Kidney epithelial cell (primary cell): ENCODE measurements around the gene CDK11B. TPM values are rescaled to one million over a fixed set of nuclear protein-coding genes. Genes with fewer than 3 reads are reported as not detected.

Experiments used
- DNase-seq: peaks from one replicate; pipeline ENCODE4 v3.0.0-alpha.2; 2010; ENCODE audit warnings: low read depth
- H3K27me3 ChIP-seq: 2 replicates; pipeline ENCODE4 v1.6.0; 2011; ENCODE audit warnings: low read length; ENCODE audit not compliant: control insufficient read depth, insufficient read depth
- H3K36me3 ChIP-seq: 2 replicates; pipeline ENCODE4 v1.5.1; 2011; ENCODE audit warnings: low read length; ENCODE audit not compliant: control insufficient read depth, insufficient read depth
- H3K4me3 ChIP-seq: 2 replicates; pipeline ENCODE4 v1.5.1; 2011; ENCODE audit warnings: low read depth, mild to moderate bottlenecking, control low read depth, low read length
- total RNA-seq: library from RNA; depleted of rRNA; stranded (reverse); fragments of >200 nt; gene quantifications from 2 replicates; pipeline ENCODE4 v1.2.3, GENCODE V29; 2015
- TF ChIP-seq, protein P1 (sequence below): IDR thresholded peaks from 2 replicates; pipeline ENCODE4 v1.5.1; 2011; ENCODE audit warnings: mild to moderate bottlenecking, moderate library complexity, low read length, control low read depth, inconsistent platforms; ENCODE audit not compliant: insufficient read depth, poor library complexity, severe bottlenecking

CDK11B gene
- total RNA-seq, 1 donor from 2014 or later: 27.0 TPM

DNA sequence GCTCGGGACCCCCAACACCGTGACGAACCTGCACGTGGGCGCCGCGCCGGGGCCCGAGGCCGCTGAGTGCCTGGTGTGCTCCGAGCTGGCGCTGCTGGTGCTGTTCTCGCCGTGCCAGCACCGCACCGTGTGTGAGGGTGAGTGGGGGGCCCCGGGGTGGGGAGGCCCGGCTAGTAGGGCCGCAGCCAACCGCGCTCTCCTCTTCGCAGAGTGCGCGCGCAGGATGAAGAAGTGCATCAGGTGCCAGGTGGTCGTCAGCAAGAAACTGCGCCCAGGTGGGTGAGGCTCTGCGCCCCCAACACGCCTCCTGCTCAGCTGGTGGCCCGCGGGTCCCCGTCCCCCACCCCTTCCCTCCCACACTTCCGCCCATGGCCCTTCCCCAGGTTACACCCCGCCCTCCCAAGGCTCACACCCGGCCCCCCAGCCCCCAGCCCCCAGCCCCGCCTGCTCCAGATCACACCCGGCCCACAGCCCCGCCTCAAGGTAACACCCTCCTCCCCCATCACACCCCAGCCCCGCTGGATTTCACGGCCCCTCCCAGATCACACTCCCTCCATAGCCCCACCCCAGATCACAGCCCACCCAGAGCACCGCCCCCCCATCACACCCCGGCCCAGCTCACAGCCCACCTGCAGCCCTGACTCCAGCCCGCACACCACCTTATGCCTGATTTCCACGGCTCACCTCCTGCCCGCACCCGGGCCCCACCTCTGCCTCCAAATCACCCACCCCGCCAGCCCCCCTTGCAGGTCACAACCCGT is 29.2 kb downstream of the CDK11B start:
- TF ChIP-seq, protein P1, sequence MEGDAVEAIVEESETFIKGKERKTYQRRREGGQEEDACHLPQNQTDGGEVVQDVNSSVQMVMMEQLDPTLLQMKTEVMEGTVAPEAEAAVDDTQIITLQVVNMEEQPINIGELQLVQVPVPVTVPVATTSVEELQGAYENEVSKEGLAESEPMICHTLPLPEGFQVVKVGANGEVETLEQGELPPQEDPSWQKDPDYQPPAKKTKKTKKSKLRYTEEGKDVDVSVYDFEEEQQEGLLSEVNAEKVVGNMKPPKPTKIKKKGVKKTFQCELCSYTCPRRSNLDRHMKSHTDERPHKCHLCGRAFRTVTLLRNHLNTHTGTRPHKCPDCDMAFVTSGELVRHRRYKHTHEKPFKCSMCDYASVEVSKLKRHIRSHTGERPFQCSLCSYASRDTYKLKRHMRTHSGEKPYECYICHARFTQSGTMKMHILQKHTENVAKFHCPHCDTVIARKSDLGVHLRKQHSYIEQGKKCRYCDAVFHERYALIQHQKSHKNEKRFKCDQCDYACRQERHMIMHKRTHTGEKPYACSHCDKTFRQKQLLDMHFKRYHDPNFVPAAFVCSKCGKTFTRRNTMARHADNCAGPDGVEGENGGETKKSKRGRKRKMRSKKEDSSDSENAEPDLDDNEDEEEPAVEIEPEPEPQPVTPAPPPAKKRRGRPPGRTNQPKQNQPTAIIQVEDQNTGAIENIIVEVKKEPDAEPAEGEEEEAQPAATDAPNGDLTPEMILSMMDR: no peak
- no peaks in the 10 kb centered on the region for H3K36me3 ChIP-seq
- DNase-seq: no peak
- H3K4me3 ChIP-seq: no peak overlapping the region
- H3K27me3 ChIP-seq: peaks cover 28% of the 10 kb centered on the region

DNA sequence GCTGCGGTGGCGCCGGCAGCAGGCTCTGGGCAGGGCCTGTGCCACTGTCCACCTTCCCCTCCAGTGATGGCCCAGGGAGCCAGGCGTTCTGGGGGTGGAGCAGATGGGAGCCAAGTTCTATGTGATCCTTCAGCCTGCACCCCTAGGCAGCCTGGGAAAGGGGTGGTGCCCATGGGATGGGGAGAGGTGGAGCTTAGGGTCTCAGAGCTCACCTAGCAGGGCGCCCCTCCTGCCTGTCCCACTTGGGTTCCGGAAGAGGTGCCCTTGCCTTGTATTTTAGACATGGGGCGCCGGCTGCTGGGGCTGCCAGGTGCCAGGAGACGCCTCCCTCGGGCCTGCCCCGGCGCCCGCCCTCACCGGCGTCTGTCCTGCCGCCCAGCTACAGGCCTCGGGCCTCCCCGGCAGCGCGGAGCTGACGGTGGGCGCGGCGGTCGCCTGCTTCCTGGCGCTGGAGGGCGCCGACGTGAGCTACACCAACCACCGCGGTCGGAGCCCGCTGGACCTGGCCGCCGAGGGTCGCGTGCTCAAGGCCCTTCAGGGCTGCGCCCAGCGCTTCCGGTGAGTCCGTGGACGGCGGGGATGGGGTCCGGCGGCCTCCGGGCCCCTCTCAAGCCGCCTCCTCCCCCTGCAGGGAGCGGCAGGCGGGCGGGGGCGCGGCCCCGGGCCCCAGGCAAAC is 29.9 kb downstream of the CDK11B start:
- peaks cover 28% of the 10 kb centered on the region for H3K27me3 ChIP-seq
- DNase-seq: no peak
- H3K4me3 ChIP-seq: no peak overlapping the region
- H3K36me3 ChIP-seq: no peaks in the 10 kb centered on the region
- TF ChIP-seq, protein P1: no peak

- TF ChIP-seq, protein P1: no peak
- Histone ChIP-seq H3K27me3 (peaks cover 28% of the 10 kb centered on the region), H3K36me3 (no peaks in the 10 kb centered on the region), H3K4me3 (no peak overlapping the region)
- no peak for DNase-seq
Observed at GRCh38 chr1:1627829-1628753, 30.7 kb downstream of the CDK11B start.

GRCh38 chr1:1627261-1627828 is 31.5 kb downstream of the CDK11B start:
- Histone ChIP-seq H3K36me3 (no peaks in the 10 kb centered on the region), H3K27me3 (peaks cover 28% of the 10 kb centered on the region), H3K4me3 (no peak overlapping the region)
- TF ChIP-seq, protein P1: no peak
- DNase-seq: no peak

GRCh38 chr1:1626207-1627141 is 32.3 kb downstream of the CDK11B start:
- Histone ChIP-seq H3K27me3 (peaks cover 19% of the 10 kb centered on the region), H3K36me3 (no peaks in the 10 kb centered on the region), H3K4me3 (no peak overlapping the region)
- DNase-seq: no peak
- TF ChIP-seq, protein P1: no peak
